T-cell (primary cell): Measurements from ENCODE around the gene MAPT. TPM values are rescaled to one million over a fixed set of nuclear protein-coding genes. Genes with fewer than 3 reads are reported as not detected.

ENCODE experiments used
- ATAC-seq, 4 experiments: fragments of 200-7000 bp in 3 of 4; fragments of 150-1000 bp in 1 of 4; cut with Tn5 transposase; replicated peaks in 1 of 4; 1 replicate in 3 of 4; 2 replicates in 1 of 4; pipeline ENCODE4 v1.10.0; 2021; ENCODE audit warnings: moderate library complexity in 3 of 4, mild to moderate bottlenecking in 2 of 4, moderate number of reproducible peaks in 1 of 4
- CTCF ChIA-PET, 2 donors: fragments of 300-600 bp; sonication (Branson Sonifier 250); formaldehyde crosslinking; loops; one replicate each; lab custom pipeline; 2022; ENCODE audit warnings: antibody characterized with exemption in 2 of 2; lab: Charles Lee
- POLR2A ChIA-PET, 2 donors: fragments of 300-600 bp; sonication (Branson Sonifier 250); formaldehyde crosslinking; loops; one replicate each; lab custom pipeline; 2022; ENCODE audit warnings: antibody characterized with exemption in 2 of 2; lab: Charles Lee
- DNase-seq, 35 experiments: peaks; one replicate each; pipeline versions ENCODE4 v3.0.0 to v3.0.0-alpha.2; 2013 to 2023
- H3K27ac ChIP-seq: one replicate; pipeline ENCODE4 v1.5.1; 2013; ENCODE audit warnings: low read length
- H3K27me3 ChIP-seq, 2 experiments: replicated peaks in 1 of 2; 1 replicate in 1 of 2; 2 replicates in 1 of 2; pipeline versions ENCODE4 v1.6.1 to v1.7.0; 2013; ENCODE audit warnings: low read length in 1 of 2, mixed read lengths in 1 of 2; ENCODE audit not compliant: control insufficient read depth in 2 of 2, insufficient read depth in 2 of 2; ENCODE audit errors: extremely low read depth in 1 of 2
- H3K36me3 ChIP-seq, 2 donors: 1 replicate in 1 of 2; 2 replicates in 1 of 2; pipeline versions ENCODE4 v1.6.1 to v1.7.0; 2013; ENCODE audit warnings: low read length in 1 of 2; ENCODE audit not compliant: control insufficient read depth in 2 of 2, insufficient read depth in 1 of 2; ENCODE audit errors: extremely low read depth in 1 of 2
- H3K4me1 ChIP-seq, 2 experiments: 1 replicate in 1 of 2; 2 replicates in 1 of 2; pipeline versions ENCODE4 v1.6.1 to v1.7.0; 2013; ENCODE audit warnings: low read length in 2 of 2, mixed read lengths in 1 of 2; ENCODE audit not compliant: insufficient read depth in 2 of 2, control insufficient read depth in 1 of 2; ENCODE audit errors: extremely low read depth in 1 of 2
- H3K4me3 ChIP-seq, 2 donors: 1 replicate in 1 of 2; 2 replicates in 1 of 2; pipeline versions ENCODE4 v1.5.1 to v1.7.0; 2013; ENCODE audit warnings: mild to moderate bottlenecking in 2 of 2, low read length in 1 of 2, moderate library complexity in 1 of 2; ENCODE audit not compliant: control insufficient read depth in 1 of 2; ENCODE audit errors: extremely low read depth in 1 of 2
- H3K9me3 ChIP-seq: 2 replicates; pipeline ENCODE4 v1.7.0; 2013
- H3K27ac Mint-ChIP-seq, 2 donors: one replicate each; pipeline ENCODE4 v1.8.0; 2020 to 2021; ENCODE audit warnings: mild to moderate bottlenecking in 2 of 2, mixed read lengths in 2 of 2
- H3K27me3 Mint-ChIP-seq, 2 donors: one replicate each; pipeline ENCODE4 v1.8.0; 2021 to 2022; ENCODE audit warnings: mixed read lengths in 2 of 2
- H3K36me3 Mint-ChIP-seq: one replicate; pipeline ENCODE4 v1.8.0; 2021; ENCODE audit warnings: mixed read lengths
- H3K4me1 Mint-ChIP-seq, 3 donors: one replicate each; pipeline ENCODE4 v1.8.0; 2020 to 2022; ENCODE audit warnings: mixed read lengths in 3 of 3, mild to moderate bottlenecking in 1 of 3
- H3K4me3 Mint-ChIP-seq, 3 donors: one replicate each; pipeline ENCODE4 v1.8.0; 2020 to 2022; ENCODE audit warnings: mild to moderate bottlenecking in 3 of 3, mixed read lengths in 3 of 3, moderate library complexity in 3 of 3
- H3K9me3 Mint-ChIP-seq, 3 donors: one replicate each; pipeline ENCODE4 v1.8.0; 2020 to 2022; ENCODE audit warnings: mixed read lengths in 3 of 3
- WGBS: methylation state at CpG from one replicate; pipeline ENCODE4 v1.1.5; 2013; ENCODE audit warnings: missing lambda C conversion rate; ENCODE audit not compliant: insufficient coverage; 5-methylcytosine and 5-hydroxymethylcytosine counted together
- total RNA-seq, 35 experiments: library from RNA in 6 of 35; stranded (reverse) in 6 of 35; fragments of 120-200 nt in 1 of 35; gene quantifications; one replicate each; pipeline versions ENCODE4 v1.2.1 to v1.2.4 and lab custom pipeline; 2013 to 2026

Gene MAPT
- total RNA-seq, 5 donors from 2014 or later (not counting 1 experiment from before 2014, with no cell fraction given), result 0.86 to 1.8 (median 1.2) TPM

DNA sequence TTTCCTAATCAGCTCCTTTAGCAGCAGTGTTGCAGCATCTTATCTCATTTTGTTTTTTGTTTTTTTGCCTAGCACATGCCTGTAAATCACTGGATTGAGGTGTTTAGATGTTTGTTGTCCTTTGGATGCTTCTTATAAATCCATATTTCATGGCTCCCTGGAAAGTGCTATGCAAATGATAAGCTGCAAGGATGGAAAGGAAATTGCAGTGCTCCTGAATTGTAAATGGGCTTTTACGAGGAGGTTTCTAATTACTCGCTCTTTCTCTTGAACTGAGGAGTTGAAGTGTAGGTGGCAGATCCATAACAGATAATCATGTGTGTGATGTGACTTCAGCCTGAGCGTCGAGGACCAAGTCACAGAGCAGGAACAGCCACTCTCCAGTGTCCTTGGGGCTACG is 45.0 kb downstream of the MAPT start:
- H3K36me3 ChIP-seq, result no peaks in the 10 kb centered on the region
- H3K4me3 ChIP-seq, result no peak overlapping the region
- no peak for DNase-seq
- 68% methylated on average over 5 of the region's 5 CpGs for WGBS
- H3K9me3 Mint-ChIP-seq, result no peaks in the 10 kb centered on the region
- H3K9me3 ChIP-seq, result no peaks in the 10 kb centered on the region
- no peak overlapping the region for H3K27ac ChIP-seq
- POLR2A ChIA-PET, result no interaction called here
- no peaks in the 10 kb centered on the region for H3K36me3 Mint-ChIP-seq
- CTCF ChIA-PET, result no interaction called here
- no peak for ATAC-seq
- no peak overlapping the region for H3K4me3 Mint-ChIP-seq
- peaks cover 3 to 38% of the 10 kb centered on the region in 2 experiments for H3K27me3 ChIP-seq
- H3K27ac Mint-ChIP-seq, result no peak overlapping the region
- H3K4me1 ChIP-seq, result no peaks in the 10 kb centered on the region
- H3K4me1 Mint-ChIP-seq, result peaks cover 2 to 5% (median 3%) of the 10 kb centered on the region in 3 donors
- peaks cover 34 to 38% of the 10 kb centered on the region in 2 donors for H3K27me3 Mint-ChIP-seq

DNA sequence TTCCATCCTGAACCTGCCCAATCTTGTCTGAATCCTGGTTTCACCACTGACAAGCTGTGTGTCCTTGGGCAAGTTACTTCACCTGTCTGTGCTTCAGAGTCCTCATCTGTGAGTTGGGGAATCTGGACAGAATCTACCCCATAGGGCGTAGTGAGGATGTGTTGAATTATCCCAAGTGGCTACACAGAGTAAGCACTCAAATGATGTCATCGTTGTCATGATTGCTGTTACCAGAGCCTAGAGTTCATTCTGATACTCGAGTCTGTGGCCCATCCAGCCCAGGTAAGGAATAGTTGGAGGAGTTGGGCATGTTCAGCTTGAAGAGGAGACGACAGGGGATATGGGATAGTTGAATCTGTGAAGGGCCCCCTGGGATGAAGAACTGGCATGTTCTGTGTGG is 45.9 kb downstream of the MAPT start:
- ChIA-PET POLR2A (no interaction called here), CTCF (no interaction called here)
- H3K27ac Mint-ChIP-seq, result no peak overlapping the region
- H3K9me3 Mint-ChIP-seq, result no peaks in the 10 kb centered on the region
- no peaks in the 10 kb centered on the region for H3K36me3 Mint-ChIP-seq
- DNase-seq (no peak), ATAC-seq (no peak)
- Histone ChIP-seq H3K27me3 (peaks cover 0 to 40% of the 10 kb centered on the region in 2 experiments), H3K4me3 (no peak overlapping the region), H3K4me1 (no peaks in the 10 kb centered on the region), H3K9me3 (no peaks in the 10 kb centered on the region), H3K27ac (no peak overlapping the region), H3K36me3 (no peaks in the 10 kb centered on the region)
- 74% methylated on average over 3 of the region's 4 CpGs for WGBS
- H3K4me3 Mint-ChIP-seq, result no peak overlapping the region
- H3K27me3 Mint-ChIP-seq, result peaks cover 30 to 37% of the 10 kb centered on the region in 2 donors
- peaks cover 2 to 5% (median 3%) of the 10 kb centered on the region in 3 donors for H3K4me1 Mint-ChIP-seq

DNA sequence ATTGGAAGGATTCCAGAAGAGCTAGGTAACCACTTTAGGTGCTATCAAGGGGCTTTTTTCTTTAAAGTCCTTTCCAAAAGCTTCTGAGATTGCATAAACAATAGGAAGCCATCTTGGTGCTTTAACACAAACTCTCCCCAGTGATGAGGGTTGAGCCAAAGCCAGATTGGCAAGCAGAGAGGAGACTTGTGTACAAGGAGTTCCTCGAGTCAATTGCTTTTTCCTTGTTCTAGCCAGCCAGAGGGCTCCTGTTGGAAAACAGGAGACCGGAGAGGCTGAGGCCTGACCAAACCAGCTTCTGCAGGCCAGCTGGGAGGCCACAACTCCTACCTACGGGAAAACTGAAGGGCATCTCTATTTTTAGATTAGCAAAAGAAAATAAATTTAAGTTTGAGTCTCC is 46.5 kb downstream of the MAPT start:
- no peak for ATAC-seq
- no CpG with 5 or more reads among the region's 3 CpGs for WGBS

DNA sequence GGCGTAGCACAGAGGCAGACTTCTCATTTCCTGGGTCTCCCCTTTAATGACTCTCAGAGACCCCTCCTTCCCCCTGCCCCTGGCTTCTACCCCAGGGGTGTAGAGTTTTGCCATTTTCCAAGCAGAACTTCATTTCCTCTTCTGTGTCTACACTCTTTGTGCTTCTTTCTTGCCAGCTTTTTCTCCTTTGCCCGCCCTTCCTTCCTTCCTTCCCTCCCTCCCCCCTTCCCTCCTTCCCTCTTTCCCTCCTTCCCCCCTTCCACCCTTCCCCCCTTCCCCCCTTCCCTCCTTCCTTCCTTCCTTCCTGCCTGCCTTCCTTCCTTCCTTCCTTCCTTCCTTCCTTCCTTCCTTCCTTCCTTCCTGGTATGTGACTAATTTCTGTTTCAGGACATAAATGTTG is 47.0 kb downstream of the MAPT start:
- Mint-ChIP-seq H3K27ac (no peak overlapping the region), H3K36me3 (no peaks in the 10 kb centered on the region), H3K9me3 (no peaks in the 10 kb centered on the region), H3K4me1 (peaks cover 2 to 5% (median 3%) of the 10 kb centered on the region in 3 donors), H3K27me3 (peaks cover 21 to 26% of the 10 kb centered on the region in 2 donors), H3K4me3 (no peak overlapping the region)
- ATAC-seq (no peak), DNase-seq (no peak)
- no peaks in the 10 kb centered on the region for H3K4me1 ChIP-seq
- CTCF ChIA-PET, result no interaction called here
- no peak overlapping the region for H3K27ac ChIP-seq
- POLR2A ChIA-PET, result no interaction called here
- H3K27me3 ChIP-seq, result peaks cover 0 to 33% of the 10 kb centered on the region in 2 experiments
- H3K36me3 ChIP-seq, result no peaks in the 10 kb centered on the region
- no CpG with 5 or more reads among the region's 2 CpGs for WGBS
- H3K9me3 ChIP-seq, result no peaks in the 10 kb centered on the region
- no peak overlapping the region for H3K4me3 ChIP-seq

More for the DNA sequence above, 46.5 kb downstream of the MAPT start:
- H3K9me3 ChIP-seq, result no peaks in the 10 kb centered on the region
- H3K36me3 Mint-ChIP-seq, result no peaks in the 10 kb centered on the region
- DNase-seq, result no peak
- no peaks in the 10 kb centered on the region for H3K36me3 ChIP-seq
- POLR2A ChIA-PET, result no interaction called here
- CTCF ChIA-PET, result no interaction called here
- no peaks in the 10 kb centered on the region for H3K4me1 ChIP-seq
- no peak overlapping the region for H3K27ac ChIP-seq
- H3K27me3 ChIP-seq, result peaks cover 0 to 38% of the 10 kb centered on the region in 2 experiments
- peaks cover 2 to 5% (median 3%) of the 10 kb centered on the region in 3 donors for H3K4me1 Mint-ChIP-seq
- no peak overlapping the region for H3K27ac Mint-ChIP-seq
- H3K4me3 ChIP-seq, result no peak overlapping the region
- H3K4me3 Mint-ChIP-seq, result no peak overlapping the region
- H3K27me3 Mint-ChIP-seq, result peaks cover 25 to 32% of the 10 kb centered on the region in 2 donors
- H3K9me3 Mint-ChIP-seq, result no peaks in the 10 kb centered on the region

DNA sequence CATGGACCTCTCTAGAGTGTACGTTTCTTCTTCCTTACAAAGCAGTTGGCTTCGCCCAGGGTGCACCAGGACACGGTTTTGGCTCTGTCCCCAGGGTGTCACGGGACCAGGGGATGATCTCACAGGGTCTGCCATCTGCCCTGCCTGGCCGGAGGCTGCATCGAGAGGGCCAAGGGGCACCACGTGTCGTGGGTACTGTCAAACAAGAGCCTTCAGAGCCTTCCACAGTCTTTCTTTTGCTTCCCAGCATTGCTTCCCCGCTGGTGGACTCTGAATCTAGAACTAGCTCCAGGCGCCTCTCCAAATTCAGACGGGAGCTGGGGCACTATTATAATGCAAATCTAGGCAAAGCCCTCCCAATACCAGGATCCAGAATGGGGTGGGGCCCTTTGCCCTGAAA is 47.9 kb downstream of the MAPT start:
- peaks cover 0 to 29% of the 10 kb centered on the region in 2 experiments for H3K27me3 ChIP-seq
- no peak overlapping the region for H3K27ac Mint-ChIP-seq
- 73% methylated on average over 8 of the region's 11 CpGs for WGBS
- H3K4me1 ChIP-seq, result no peaks in the 10 kb centered on the region
- DNase-seq, result no peak
- no peak for ATAC-seq
- CTCF ChIA-PET, result no interaction called here
- H3K36me3 Mint-ChIP-seq, result no peaks in the 10 kb centered on the region
- peaks cover 12 to 26% of the 10 kb centered on the region in 2 donors for H3K27me3 Mint-ChIP-seq
- no peak overlapping the region for H3K4me3 ChIP-seq
- POLR2A ChIA-PET, result no interaction called here
- no peak overlapping the region for H3K4me3 Mint-ChIP-seq
- H3K36me3 ChIP-seq, result no peaks in the 10 kb centered on the region
- no peak overlapping the region for H3K27ac ChIP-seq
- no peaks in the 10 kb centered on the region for H3K9me3 Mint-ChIP-seq
- no peaks in the 10 kb centered on the region for H3K9me3 ChIP-seq
- peaks cover 2 to 5% (median 3%) of the 10 kb centered on the region in 3 donors for H3K4me1 Mint-ChIP-seq

DNA sequence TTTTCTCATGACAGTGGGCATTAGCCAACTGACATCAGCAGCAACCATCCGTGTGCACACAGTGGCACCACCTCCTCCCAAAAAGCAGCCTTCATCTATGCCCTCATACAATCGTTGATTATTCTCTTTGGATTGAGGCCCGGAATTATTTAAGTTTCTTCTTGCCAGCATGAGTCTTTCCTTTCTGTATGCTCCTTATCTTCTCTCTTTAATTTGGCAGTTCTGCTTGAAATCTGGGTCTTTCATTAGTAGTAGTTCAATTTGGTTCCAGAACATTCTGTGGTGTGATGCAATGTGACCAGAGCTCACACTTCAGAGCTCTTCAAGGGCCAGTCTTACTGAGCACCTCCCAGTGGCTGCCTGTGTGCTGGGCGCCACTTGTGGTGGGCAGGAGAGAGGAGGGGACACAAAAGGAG is 52.5 kb downstream of the MAPT start:
- Mint-ChIP-seq H3K4me3 (no peak overlapping the region), H3K4me1 (peaks cover 6 to 8% (median 7%) of the 10 kb centered on the region in 3 donors), H3K36me3 (no peaks in the 10 kb centered on the region), H3K27me3 (peaks cover 30 to 42% of the 10 kb centered on the region in 2 donors), H3K9me3 (no peaks in the 10 kb centered on the region), H3K27ac (no peak overlapping the region)
- ChIA-PET CTCF (no interaction called here), POLR2A (no interaction called here)
- no peak overlapping the region for H3K27ac ChIP-seq
- DNase-seq (no peak), ATAC-seq (no peak)
- H3K36me3 ChIP-seq, result no peaks in the 10 kb centered on the region
- H3K4me1 ChIP-seq, result peaks cover 0 to 6% of the 10 kb centered on the region in 2 experiments
- H3K9me3 ChIP-seq, result no peaks in the 10 kb centered on the region
- WGBS, result 95% methylated on average over 2 of the region's 4 CpGs
- H3K4me3 ChIP-seq, result no peak overlapping the region
- H3K27me3 ChIP-seq, result peaks cover 2 to 52% of the 10 kb centered on the region in 2 experiments

DNA sequence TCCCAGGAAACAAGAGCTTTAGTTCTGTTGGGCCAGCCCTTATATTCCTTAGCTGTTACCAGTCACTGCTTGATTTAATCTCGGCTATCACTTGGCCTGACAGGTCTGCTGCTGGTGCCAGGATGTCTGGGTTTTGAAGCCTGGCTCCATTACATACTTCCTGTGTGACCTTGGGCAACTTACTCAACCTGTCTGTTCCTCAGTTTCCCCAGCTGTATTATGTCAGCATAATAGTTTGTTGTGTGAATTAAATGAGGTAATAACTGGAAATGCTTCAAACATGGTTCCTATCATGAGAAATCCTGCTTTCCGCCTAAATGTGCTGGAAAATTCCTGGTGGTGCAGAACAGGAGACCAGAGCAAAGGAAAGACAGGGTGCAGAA is 54.1 kb downstream of the MAPT start:
- POLR2A ChIA-PET, result no interaction called here
- peaks cover 27 to 42% of the 10 kb centered on the region in 2 donors for H3K27me3 Mint-ChIP-seq
- H3K4me3 Mint-ChIP-seq, result peak overlapping the region in 1 of 3 donors; percentile 59

More for the DNA sequence above, 54.1 kb downstream of the MAPT start:
- no peaks in the 10 kb centered on the region for H3K36me3 Mint-ChIP-seq
- Histone ChIP-seq H3K4me1 (peaks cover 0 to 6% of the 10 kb centered on the region in 2 experiments), H3K27ac (no peak overlapping the region), H3K9me3 (no peaks in the 10 kb centered on the region), H3K27me3 (peaks cover 2 to 54% of the 10 kb centered on the region in 2 experiments), H3K4me3 (no peak overlapping the region), H3K36me3 (no peaks in the 10 kb centered on the region)
- H3K27ac Mint-ChIP-seq, result no peak overlapping the region
- WGBS, result 100% methylated on average over 1 of the region's 2 CpGs
- DNase-seq (no peak), ATAC-seq (no peak)
- CTCF ChIA-PET, result no interaction called here
- peaks cover 6 to 8% (median 6%) of the 10 kb centered on the region in 3 donors for H3K4me1 Mint-ChIP-seq
- H3K9me3 Mint-ChIP-seq, result no peaks in the 10 kb centered on the region
